ENCODE data around the gene COMTD1. TPM values are rescaled to one million over a fixed set of nuclear protein-coding genes. Genes with fewer than 3 reads are reported as not detected.
A peak's percentile ranks its signal among the peaks of the same experiment; 100 is the strongest.

Gene COMTD1
- polyA plus RNA-seq, 1 donor (not counting 4 experiments of a cell fraction or from before 2014, with no cell fraction given), result 6.2 TPM

GRCh38 chr10:75244487-75245353 is 9.0 kb upstream of the COMTD1 start:
- no peaks in the 10 kb centered on the region for H3K36me3 ChIP-seq (ENCODE audit: control insufficient read depth in 2 of 2, extremely low read depth in 1 of 2, insufficient read depth in 2 of 2, low read length in 2 of 2)
- TF ChIP-seq, protein P1, sequence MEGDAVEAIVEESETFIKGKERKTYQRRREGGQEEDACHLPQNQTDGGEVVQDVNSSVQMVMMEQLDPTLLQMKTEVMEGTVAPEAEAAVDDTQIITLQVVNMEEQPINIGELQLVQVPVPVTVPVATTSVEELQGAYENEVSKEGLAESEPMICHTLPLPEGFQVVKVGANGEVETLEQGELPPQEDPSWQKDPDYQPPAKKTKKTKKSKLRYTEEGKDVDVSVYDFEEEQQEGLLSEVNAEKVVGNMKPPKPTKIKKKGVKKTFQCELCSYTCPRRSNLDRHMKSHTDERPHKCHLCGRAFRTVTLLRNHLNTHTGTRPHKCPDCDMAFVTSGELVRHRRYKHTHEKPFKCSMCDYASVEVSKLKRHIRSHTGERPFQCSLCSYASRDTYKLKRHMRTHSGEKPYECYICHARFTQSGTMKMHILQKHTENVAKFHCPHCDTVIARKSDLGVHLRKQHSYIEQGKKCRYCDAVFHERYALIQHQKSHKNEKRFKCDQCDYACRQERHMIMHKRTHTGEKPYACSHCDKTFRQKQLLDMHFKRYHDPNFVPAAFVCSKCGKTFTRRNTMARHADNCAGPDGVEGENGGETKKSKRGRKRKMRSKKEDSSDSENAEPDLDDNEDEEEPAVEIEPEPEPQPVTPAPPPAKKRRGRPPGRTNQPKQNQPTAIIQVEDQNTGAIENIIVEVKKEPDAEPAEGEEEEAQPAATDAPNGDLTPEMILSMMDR (optimal IDR thresholded peaks at IDR 0.05 in 1 of 3, IDR thresholded peaks at IDR 0.05 in 1 of 3, conservative IDR thresholded peaks at IDR 0.05 in 1 of 3; ENCODE audit: extremely low read depth in 1 of 3, insufficient read depth in 2 of 3, low read length in 3 of 3), result no peak
- no peak for TF ChIP-seq EZH2 (IDR thresholded peaks at IDR 0.05; ENCODE audit: low read length)
- H2AFZ ChIP-seq (ENCODE audit: control insufficient read depth, low read length), result peak overlapping the region; percentile 0
- no peak overlapping the region for H3K4me3 ChIP-seq (ENCODE audit: control insufficient read depth in 2 of 3, extremely low read depth in 1 of 3, insufficient read depth in 2 of 3, low read depth in 1 of 3, low read length in 3 of 3)
- dilution Hi-C loops (cut with MboI; ENCODE audit: extremely low pct_ligation_motif_present, low sequenced_read_pairs), result no loop called here
- H4K20me1 ChIP-seq (ENCODE audit: control insufficient read depth, extremely low read depth, insufficient read depth, low read length), result no peaks in the 10 kb centered on the region
- no peaks in the 10 kb centered on the region for H3K9me1 ChIP-seq (ENCODE audit: control insufficient read depth, extremely low read depth, insufficient read depth, low read length)
- no peak for FAIRE-seq
- DNase-seq (ENCODE audit: low read depth, low spot score), result no peak
- H3K9ac ChIP-seq (ENCODE audit: control insufficient read depth, extremely low read depth, insufficient read depth, low read length), result no peak overlapping the region
- H3K9me3 ChIP-seq (ENCODE audit: control insufficient read depth, low read depth, low read length), result no peaks in the 10 kb centered on the region
- H3K79me2 ChIP-seq (ENCODE audit: control insufficient read depth, insufficient read depth, low read length), result no peaks in the 10 kb centered on the region
- H3K27ac ChIP-seq (ENCODE audit: control insufficient read depth, insufficient read depth, low read length), result no peak overlapping the region
- no peaks in the 10 kb centered on the region for H3K27me3 ChIP-seq (ENCODE audit: control insufficient read depth, extremely low read depth, insufficient read depth, low read length)
- H3K4me2 ChIP-seq (ENCODE audit: control insufficient read depth, extremely low read depth, insufficient read depth, low read depth, low read length), result no peak overlapping the region
- H3K4me1 ChIP-seq (ENCODE audit: control insufficient read depth, extremely low read depth, insufficient read depth, low read length), result peaks cover 17% of the 10 kb centered on the region

GRCh38 chr10:75243426-75243825 is 7.7 kb upstream of the COMTD1 start:
- H3K9me1 ChIP-seq (ENCODE audit: control insufficient read depth, extremely low read depth, insufficient read depth, low read length), result no peaks in the 10 kb centered on the region
- H2AFZ ChIP-seq (ENCODE audit: control insufficient read depth, low read length), result no peak overlapping the region
- no peak overlapping the region for H3K4me3 ChIP-seq (ENCODE audit: control insufficient read depth in 2 of 3, extremely low read depth in 1 of 3, insufficient read depth in 2 of 3, low read depth in 1 of 3, low read length in 3 of 3)
- H3K4me2 ChIP-seq (ENCODE audit: control insufficient read depth, extremely low read depth, insufficient read depth, low read depth, low read length), result no peak overlapping the region
- no peaks in the 10 kb centered on the region for H3K27me3 ChIP-seq (ENCODE audit: control insufficient read depth, extremely low read depth, insufficient read depth, low read length)
- DNase-seq (ENCODE audit: low read depth, low spot score), result no peak
- H3K9ac ChIP-seq (ENCODE audit: control insufficient read depth, extremely low read depth, insufficient read depth, low read length), result no peak overlapping the region
- dilution Hi-C loops (cut with MboI; ENCODE audit: extremely low pct_ligation_motif_present, low sequenced_read_pairs), result no loop called here
- peaks cover 17% of the 10 kb centered on the region for H3K4me1 ChIP-seq (ENCODE audit: control insufficient read depth, extremely low read depth, insufficient read depth, low read length)
- H3K36me3 ChIP-seq (ENCODE audit: control insufficient read depth in 2 of 2, extremely low read depth in 1 of 2, insufficient read depth in 2 of 2, low read length in 2 of 2), result no peaks in the 10 kb centered on the region
- no peaks in the 10 kb centered on the region for H3K79me2 ChIP-seq (ENCODE audit: control insufficient read depth, insufficient read depth, low read length)
- no peaks in the 10 kb centered on the region for H3K9me3 ChIP-seq (ENCODE audit: control insufficient read depth, low read depth, low read length)
- H3K27ac ChIP-seq (ENCODE audit: control insufficient read depth, insufficient read depth, low read length), result no peak overlapping the region
- FAIRE-seq, result no peak
- TF ChIP-seq, protein P1 (optimal IDR thresholded peaks at IDR 0.05 in 1 of 3, IDR thresholded peaks at IDR 0.05 in 1 of 3, conservative IDR thresholded peaks at IDR 0.05 in 1 of 3; ENCODE audit: extremely low read depth in 1 of 3, insufficient read depth in 2 of 3, low read length in 3 of 3), result no peak
- no peak for TF ChIP-seq EZH2 (IDR thresholded peaks at IDR 0.05; ENCODE audit: low read length)
- no peaks in the 10 kb centered on the region for H4K20me1 ChIP-seq (ENCODE audit: control insufficient read depth, extremely low read depth, insufficient read depth, low read length)
